GM11168 (cell line): Measurements from ENCODE around the gene INPP5A.
"Not testable (repeated sequence)": the region's sequence is repeated elsewhere in the genome, so short reads cannot be mapped to it uniquely, and the experiment has no call there.

ENCODE experiments used
- in situ Hi-C: fragments of 300-500 bp; cut with MboI; formaldehyde crosslinking; loops from one replicate; pipeline ENCODE4 v1.12.0; 2022; ENCODE audit warnings: low sequenced_read_pairs; ENCODE audit not compliant: unreplicated experiment

Gene INPP5A

GRCh38 chr10:132725202-132725601, 187.6 kb downstream of the INPP5A start:
- in situ Hi-C loops, result no loop called here

- in situ Hi-C loops, result no loop called here
These were observed 188.6 kb downstream of the INPP5A start for GRCh38 chr10:132726194-132726593.

- in situ Hi-C loops, result no loop called here
These were observed 189.4 kb downstream of the INPP5A start for GRCh38 chr10:132726951-132727350.

GRCh38 chr10:132727411-132727810, 189.8 kb downstream of the INPP5A start:
- in situ Hi-C loops, result no loop called here

GRCh38 chr10:132728321-132728720, 190.7 kb downstream of the INPP5A start:
- in situ Hi-C loops, result no loop called here

- in situ Hi-C loops, result no loop called here
These were observed 191.2 kb downstream of the INPP5A start for GRCh38 chr10:132728741-132729140.

- in situ Hi-C loops, result no loop called here
These were observed 192.4 kb downstream of the INPP5A start for GRCh38 chr10:132729810-132730572.

- in situ Hi-C loops, result no loop called here
These were observed 193.0 kb downstream of the INPP5A start for GRCh38 chr10:132730573-132730953.

- in situ Hi-C loops, result no loop called here
These were observed 194.9 kb downstream of the INPP5A start for GRCh38 chr10:132732518-132732917.

GRCh38 chr10:132733926-132734325, 196.3 kb downstream of the INPP5A start:
- in situ Hi-C loops, result no loop called here

GRCh38 chr10:132735341-132735775, 197.8 kb downstream of the INPP5A start:
- in situ Hi-C loops, result no loop called here

GRCh38 chr10:132735923-132736391, 198.4 kb downstream of the INPP5A start:
- in situ Hi-C loops, result no loop called here

GRCh38 chr10:132737390-132738048, 199.9 kb downstream of the INPP5A start:
- in situ Hi-C loops, result no loop called here

GRCh38 chr10:132738454-132739224, 201.1 kb downstream of the INPP5A start:
- in situ Hi-C loops, result no loop called here

GRCh38 chr10:132739225-132739613, 201.6 kb downstream of the INPP5A start:
- in situ Hi-C loops, result no loop called here

- in situ Hi-C loops, result no loop called here
These were observed 203.0 kb downstream of the INPP5A start for GRCh38 chr10:132740588-132740987.

- in situ Hi-C loops, result no loop called here
These were observed 204.7 kb downstream of the INPP5A start for GRCh38 chr10:132742167-132742836.

GRCh38 chr10:132742837-132743194, 205.2 kb downstream of the INPP5A start:
- in situ Hi-C loops, result no loop called here

GRCh38 chr10:132743196-132743924, 205.8 kb downstream of the INPP5A start:
- in situ Hi-C loops, result not testable (repeated sequence)
